ENCODE results near the gene ANP32D.
"Not testable (repeated sequence)": the region's sequence is repeated elsewhere in the genome, so short reads cannot be mapped to it uniquely, and the experiment has no call there.

Gene ANP32D

DNA sequence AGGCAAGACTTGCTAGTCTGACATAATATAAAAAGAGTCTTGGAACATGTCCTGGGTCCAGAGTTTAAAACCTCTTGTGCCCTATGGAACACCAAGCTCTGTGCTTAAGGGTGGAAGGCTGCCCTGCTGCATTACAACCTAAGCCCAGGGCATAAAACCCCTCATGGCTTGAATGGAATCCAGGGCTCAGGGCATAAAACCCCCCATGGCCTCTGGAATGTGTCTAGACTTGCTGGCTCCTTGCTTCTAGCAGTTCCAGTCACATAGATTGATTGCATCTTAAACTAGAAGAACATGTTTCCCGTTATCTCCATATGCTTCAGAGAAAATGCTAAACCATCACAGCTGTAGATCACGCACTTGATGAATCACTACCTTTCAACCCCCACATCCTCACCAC lies 34.5 kb downstream of the ANP32D start:
- DNase-seq (ENCODE audit: low read depth in 2 of 2), result not testable (repeated sequence)

DNA sequence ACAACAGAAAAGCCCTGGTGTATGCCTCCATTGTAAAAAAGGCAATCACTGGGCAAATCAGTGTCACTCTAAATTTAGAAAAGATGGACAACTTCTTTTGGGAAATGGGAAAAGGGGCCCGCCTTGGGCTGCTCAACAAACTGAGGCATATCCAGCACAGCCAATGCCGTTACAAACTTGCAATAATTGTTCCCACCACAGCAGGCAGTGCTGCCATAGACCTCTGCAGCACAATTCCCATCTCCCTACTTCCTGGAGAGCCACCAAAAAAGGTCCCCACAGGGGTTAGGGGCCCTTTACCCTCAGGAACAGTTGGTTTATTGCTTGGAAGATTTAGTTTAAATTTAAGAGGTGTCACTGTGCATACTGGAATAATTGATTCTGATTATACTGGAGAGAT lies 36.6 kb downstream of the ANP32D start:
- DNase-seq (ENCODE audit: low read depth in 2 of 2), result no peak

DNA sequence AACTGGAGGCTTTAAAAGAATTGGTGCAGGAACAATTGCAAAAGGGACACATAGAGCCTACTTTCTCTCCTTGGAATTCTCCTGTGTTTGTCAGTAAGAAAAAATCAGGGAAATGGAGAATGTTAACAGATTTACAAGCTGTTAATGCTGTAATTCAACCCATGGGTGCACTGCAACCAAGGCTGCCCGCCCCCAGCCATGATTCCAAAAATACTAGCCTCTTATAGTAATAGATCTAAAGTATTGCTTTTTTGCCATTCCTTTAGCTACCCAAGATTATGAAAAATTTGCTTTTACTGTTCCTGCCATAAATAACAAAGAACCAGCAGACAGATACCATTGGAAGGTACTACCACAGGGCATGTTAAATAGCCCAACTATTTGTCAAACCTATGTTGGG lies 37.8 kb downstream of the ANP32D start:
- DNase-seq (ENCODE audit: low read depth in 2 of 2), result no peak

DNA sequence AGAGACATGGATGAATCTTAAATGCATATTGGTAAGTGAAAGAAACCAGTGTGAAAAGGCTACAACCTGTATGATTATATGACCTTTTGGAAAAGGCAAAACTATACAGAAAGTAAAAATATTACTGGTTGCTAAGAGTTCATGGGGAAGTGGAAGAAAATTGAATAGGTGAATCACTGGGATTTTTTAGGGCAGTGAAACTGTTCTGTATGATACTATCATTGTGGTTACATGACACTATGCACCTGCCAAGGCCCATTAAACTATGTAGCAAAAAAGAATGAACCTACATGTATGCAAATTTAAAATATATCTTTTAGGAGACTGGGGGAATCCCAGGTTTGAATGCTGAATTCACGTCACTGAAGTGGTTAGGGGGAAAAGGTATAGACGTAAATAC lies 40.5 kb downstream of the ANP32D start:
- no peak for DNase-seq (ENCODE audit: low read depth in 2 of 2)

DNA sequence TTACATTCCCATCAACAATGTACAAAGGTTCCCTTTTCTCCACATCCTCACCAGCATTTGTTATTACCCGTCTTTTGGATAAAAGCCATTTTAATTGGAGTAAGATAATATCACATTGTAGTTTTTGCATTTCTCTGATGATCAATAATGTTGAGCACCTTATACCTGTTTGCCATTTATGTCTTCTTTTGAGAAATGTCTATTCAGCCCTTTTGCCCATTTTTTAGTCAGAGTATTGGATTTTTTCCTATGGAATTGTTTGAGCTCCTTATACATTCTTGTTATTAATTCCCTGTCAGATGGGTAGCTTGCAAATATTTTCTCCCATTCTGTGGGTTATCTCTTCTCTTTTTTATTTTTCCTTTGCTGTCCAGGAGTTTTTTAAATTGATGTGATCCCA lies 42.4 kb downstream of the ANP32D start:
- DNase-seq (ENCODE audit: low read depth in 2 of 2), result no peak

DNA sequence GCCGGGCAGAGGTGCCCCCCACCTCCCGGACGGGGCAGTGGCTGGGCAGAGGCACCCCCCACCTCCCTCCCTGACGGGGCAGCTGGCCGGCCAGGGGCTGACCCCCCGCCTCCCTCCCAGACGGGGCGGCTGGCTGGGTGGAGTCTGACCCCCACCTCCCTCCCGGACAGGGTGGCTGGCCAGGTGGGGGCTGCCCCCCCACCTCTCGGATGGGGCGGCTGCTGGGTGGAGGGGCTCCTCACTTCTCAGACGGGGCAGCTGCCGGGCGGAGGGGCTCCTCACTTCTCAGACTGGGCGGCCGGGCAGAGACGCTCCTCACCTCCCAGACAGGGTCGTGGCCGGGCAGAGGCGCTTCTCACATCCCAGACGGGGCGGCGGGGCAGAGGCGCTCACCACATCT lies 48.0 kb downstream of the ANP32D start:
- not testable (repeated sequence) for DNase-seq (ENCODE audit: low read depth in 2 of 2)
